Inflammatory macrophage treated with lipopolysaccharide for 1 hour (primary cell): Measurements from ENCODE around the gene ANO9.

Source experiments
- DNase-seq, 2 donors: peaks; one replicate each; pipeline ENCODE4 v3.0.0-alpha.2; 2020 to 2022

ANO9 gene

GRCh38 chr11:381501-382072 lies 60.2 kb downstream of the ANO9 start:
- no peak for DNase-seq

GRCh38 chr11:380996-381395 lies 60.8 kb downstream of the ANO9 start:
- no peak for DNase-seq

DNA sequence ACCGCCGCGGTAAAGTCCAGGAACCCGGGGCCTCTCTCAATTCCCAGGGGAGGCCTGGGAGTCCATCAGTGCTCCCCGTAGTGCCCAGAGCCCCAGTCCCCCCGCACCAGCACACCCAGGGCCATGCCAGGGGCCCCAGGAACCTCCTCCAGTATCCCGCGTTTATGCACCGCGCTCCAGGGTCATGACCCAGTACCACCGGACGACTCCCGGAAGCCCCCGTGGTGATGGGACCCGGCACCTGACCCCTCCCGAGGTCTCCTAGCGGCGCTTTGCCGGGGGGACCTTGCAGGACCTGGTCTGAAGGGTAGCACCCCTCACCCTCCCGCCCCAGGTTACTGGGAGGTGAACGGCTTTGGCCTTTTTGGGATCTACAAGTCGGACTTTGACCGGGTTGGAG lies 61.3 kb downstream of the ANO9 start:
- no peak for DNase-seq

GRCh38 chr11:380095-380480 lies 61.7 kb downstream of the ANO9 start:
- no peak for DNase-seq

DNA sequence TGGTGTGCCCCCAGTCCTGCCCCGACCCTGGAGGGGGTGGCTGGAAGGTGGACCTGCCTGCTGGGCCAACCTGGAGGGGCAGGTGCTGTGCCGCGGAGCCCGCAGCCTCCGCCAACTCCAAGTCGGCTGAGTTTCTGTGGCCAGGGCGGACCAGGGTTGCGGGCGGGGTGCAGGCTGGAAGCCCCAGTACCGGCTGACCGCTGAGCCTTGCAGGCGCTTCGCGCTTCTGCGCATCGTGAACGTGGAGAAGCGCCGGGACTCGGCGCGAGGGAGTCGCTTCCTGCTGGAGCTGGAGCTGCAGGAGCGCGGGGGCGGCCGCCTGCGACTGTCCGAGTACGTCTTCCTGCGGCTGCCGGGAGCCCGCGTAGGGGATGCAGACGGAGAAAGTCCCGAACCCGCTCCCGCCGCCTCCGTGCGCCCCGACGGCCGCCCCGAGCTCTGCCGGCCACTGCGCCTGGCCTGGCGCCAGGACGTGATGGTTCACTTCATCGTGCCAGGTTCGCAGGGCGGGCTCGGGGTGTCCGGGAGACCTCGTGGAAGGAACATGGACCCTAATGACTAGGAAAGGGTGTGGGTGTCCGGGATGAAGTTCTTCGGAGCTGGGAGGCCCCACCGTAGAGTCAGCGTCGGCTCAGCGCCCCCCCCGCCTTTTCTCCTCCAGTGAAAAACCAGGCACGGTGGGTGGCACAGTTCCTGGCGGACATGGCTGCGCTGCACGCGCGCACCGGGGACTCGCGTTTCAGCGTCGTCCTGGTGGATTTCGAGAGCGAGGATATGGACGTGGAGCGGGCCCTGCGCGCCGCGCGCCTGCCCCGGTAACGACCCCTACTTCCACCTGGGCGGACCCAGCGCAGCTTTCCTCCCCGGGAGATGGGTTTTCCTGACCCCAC lies 62.4 kb downstream of the ANO9 start:
- DNase-seq = no peak

DNA sequence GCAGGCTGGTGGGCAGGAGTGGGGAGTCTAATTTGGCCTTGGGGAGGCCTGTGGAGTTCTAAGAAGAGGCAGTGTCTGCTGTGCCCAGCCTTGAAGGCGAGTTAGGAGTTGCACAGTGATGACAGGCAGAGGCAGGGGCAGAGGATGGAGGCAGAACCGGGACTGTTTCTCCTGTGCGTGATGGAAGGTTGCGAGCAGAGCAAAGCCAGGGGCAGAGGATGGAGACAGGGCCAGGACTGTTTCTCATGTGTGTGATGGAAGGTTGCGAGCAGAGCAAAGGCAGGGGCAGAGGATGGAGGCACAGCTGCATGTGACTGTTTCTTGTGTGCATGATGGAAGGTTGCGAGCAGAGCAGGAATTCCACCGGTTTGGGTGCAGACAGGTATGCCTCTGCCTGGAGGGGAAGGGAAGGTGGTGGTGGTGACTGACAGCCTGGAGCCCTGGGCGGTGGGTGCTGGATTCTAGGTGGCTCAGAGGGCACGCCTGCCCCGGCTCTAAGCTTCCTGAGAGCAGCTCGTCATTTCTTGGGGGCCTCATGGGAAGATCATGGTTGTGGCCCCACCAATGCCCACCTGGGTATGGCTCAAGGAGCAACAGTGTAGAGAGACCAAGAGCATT lies 63.8 kb downstream of the ANO9 start:
- DNase-seq = no peak

DNA sequence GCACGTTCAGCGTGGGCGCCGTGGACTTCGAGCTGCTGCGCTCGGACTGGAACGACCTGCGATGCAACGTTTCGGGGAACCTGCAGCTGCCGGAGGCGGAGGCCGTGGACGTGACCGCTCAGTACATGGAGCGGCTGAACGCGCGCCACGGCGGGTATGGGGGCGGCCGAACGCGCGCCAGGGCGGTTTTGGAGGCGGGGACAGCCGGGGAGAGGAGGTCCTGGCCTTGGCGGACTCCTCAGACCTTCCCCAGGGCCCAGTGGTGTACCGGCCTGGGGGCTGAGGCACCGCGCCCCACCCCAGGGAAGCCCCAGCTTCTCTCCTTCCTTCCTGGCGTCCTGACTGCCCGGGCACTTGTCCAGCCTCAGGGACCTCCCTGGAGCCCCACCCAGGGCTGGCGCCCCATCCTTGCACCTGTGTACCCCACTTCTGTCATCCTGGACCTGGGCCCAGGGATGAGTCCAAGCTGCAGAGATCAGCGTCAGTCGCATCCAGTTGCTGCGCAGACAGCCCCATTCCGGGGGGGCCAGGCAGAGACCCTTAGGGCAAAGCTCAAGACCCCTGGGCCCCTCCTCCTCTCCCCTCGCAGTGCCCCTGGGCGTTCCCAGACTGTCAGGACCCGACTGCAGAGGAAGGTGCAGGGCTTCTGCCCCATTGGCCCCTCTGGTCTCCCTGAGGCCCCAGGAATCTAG lies 64.5 kb downstream of the ANO9 start:
- no peak for DNase-seq

GRCh38 chr11:376531-377173 lies 65.2 kb downstream of the ANO9 start:
- no peak for DNase-seq

DNA sequence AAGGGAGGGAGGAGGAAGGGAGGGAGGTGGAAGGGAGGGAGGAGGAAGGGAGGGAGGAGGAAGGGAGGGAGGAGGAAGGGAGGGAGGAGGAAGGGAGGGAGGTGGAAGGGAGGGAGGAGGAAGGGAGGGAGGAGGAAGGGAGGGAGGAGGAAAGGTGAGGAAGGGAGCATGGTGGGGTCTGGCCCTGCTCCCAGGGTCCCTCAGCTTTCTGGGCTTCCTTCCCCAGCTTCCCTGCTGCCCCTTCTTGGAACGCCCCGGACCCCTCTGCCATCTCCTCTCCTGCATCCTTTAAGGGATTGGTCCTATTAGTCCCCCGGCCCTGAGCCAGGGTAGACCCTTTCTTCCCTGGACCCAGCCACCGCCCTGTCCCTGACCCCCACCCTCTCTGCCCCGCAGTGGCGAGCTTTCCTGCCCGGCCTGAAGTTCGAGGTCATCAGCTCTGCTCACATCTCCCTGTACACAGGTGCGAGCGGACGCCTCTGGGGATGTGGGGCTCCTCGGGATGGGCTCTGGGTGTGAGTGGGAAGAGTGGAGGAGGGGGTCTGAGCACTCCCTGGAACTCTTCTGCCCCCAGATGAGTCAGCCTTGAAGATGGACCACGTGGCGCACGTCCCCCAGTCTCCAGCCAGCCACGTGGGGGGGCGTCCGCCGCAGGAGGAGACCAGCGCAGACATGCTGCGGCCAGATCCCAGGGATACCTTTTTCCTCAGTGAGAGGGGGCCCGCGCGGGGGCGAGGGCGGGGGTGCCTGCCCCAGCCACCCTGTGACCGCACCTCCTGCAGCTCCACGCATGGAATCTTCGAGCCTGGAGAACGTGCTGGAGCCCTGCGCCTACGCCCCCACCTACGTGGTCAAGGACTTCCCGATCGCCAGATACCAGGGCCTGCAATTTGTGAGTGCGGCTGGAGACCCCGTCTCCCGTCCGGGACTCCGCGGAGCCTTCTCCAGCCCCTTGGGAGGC lies 66.5 kb downstream of the ANO9 start:
- DNase-seq = no peak

GRCh38 chr11:373716-374551 lies 67.9 kb downstream of the ANO9 start:
- no peak for DNase-seq

DNA sequence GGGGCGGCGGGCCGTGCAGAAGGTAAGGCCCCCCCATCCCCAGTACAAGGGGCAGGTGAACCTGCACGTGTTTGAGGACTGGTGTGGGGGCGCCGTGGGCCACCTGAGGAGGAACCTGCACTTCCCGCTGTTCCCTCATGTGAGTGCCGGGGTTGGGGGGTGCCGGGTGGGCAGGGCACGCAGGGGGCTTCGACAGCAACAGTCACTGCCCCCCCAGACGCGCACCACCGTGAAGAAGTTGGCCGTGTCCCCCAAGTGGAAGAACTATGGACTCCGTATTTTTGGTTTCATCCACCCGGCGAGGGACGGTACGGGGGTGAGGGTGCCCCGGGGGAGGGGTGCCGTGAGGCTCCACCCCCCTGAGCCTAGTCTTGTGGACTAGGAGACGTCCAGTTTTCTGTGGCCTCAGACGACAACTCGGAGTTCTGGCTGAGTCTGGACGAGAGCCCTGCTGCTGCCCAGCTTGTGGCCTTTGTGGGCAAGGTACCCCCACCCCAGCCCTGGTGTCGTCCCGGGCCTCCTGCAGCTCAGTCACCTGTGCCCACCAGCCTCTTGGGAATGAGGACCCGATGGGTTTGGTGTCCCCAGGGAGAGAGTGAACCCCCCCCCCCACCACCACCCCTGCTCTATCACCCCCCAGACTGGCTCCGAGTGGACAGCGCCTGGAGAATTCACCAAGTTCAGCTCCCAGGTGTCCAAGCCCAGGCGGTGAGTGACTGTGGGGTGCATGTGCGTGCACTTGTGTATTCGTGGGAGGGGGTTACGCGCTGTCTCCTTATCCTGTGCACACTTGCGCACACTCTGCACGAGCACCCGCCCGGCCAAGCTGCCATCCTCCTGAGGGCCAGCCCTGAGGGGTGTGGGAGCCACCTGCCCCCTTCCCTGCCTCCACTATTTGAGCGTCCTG lies 68.7 kb downstream of the ANO9 start:
- DNase-seq = no peak

- DNase-seq = no peak
These were observed 69.9 kb downstream of the ANO9 start for GRCh38 chr11:371716-372590.

DNA sequence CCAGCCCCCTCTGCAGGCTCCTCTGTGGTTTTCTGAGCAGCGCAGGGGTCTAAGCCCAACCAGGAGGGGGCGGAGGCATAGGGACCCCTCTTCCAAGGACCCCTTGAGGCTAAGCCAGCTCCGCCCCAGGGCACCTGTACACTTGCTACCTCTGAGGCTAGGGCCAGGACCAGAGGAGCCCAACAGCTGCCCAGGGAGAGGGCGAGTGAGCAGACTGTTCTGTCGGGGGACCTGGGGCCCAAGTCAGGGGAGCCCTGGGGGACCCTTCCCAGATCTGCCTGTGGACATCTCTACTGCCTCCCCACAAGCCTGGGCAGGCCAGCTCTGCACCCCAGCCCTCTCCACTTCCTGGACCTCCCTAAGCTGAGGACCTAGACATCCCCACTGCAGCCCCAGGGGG lies 70.8 kb downstream of the ANO9 start:
- no peak for DNase-seq

- no peak for DNase-seq
These were observed 71.5 kb downstream of the ANO9 start for GRCh38 chr11:370070-370941.

- DNase-seq = no peak
These were observed 72.3 kb downstream of the ANO9 start, which contains the start of gene B4GALNT4 for GRCh38 chr11:369336-370018. Gene B4GALNT4 (plus strand): TSS chr11:369499. CDS start chr11:369804, 305 bp downstream.

DNA sequence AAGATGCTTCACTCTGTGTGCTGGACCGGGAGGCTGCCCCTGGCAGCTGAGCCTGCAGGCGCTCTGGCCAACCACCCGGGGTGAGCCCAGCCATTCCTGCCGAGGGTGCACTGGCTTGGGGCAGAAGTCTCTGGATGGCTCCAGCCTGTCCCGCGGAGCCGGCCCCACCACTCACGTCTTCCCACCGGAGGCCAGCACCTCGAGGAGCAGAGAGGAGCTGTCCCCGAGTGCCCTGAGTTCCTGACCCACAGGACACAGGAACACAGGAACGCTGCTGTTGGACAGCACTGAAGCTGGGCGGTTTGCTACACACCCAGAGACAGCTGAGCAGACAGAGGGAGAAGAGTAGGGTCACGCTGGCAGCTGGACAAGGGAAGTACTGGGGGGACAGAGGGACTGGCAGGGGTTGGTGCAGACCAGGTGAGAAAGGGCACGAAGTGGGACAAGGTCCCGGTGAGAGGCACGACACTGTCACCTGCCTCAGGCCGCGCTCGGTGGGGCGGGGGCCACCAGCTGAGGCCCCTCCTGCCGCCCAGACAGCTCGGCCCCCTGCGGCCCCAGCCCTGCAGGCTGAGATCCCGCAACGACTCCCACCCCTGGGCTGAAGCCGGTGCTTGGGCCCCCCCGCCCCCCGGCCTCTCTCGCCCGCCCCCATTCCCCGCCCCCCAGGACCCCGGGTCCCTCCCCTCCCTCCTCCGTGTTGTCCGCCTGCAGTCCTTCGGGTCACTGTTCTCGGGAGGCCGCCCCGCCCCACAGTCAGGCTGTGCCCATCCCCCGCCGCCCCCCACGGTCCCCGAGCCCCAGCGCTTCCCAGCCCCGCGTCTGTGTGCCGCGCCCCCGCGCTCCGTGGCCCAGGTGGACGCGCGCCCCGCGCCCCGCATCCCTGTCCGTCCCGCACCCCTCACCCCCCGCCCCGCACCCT lies 73.1 kb downstream of the ANO9 start:
- no peak for DNase-seq
